GM10266 (cell line): Measurements from ENCODE around the gene LRP10.
"Not testable (repeated sequence)": the region's sequence is repeated elsewhere in the genome, so short reads cannot be mapped to it uniquely, and the experiment has no call there.

Experiments used
- DNase-seq: peaks from one replicate; pipeline ENCODE4 v3.0.0; 2012; ENCODE audit errors: extremely low spot score
- CTCF ChIP-seq: IDR thresholded peaks from 2 replicates; pipeline ENCODE4 v1.5.1; 2012; ENCODE audit warnings: mild to moderate bottlenecking, low read depth; ENCODE audit not compliant: control insufficient read depth, insufficient read depth; ENCODE audit errors: missing control alignments

Gene LRP10

GRCh38 chr14:22905627-22906026 is 34.1 kb downstream of the LRP10 start:
- DNase-seq: no peak
- no peak for TF ChIP-seq CTCF

GRCh38 chr14:22906073-22906472 is 34.5 kb downstream of the LRP10 start:
- no peak for DNase-seq
- no peak for TF ChIP-seq CTCF

GRCh38 chr14:22907429-22907828 is 35.9 kb downstream of the LRP10 start:
- no peak for TF ChIP-seq CTCF

GRCh38 chr14:22908601-22909000 is 37.1 kb downstream of the LRP10 start:
- no peak for TF ChIP-seq CTCF
- DNase-seq: no peak

More at GRCh38 chr14:22907429-22907828, 35.9 kb downstream of the LRP10 start:
- DNase-seq: no peak

GRCh38 chr14:22910916-22911315 is 39.4 kb downstream of the LRP10 start:
- TF ChIP-seq CTCF: no peak
- no peak for DNase-seq

GRCh38 chr14:22914836-22915235 is 43.3 kb downstream of the LRP10 start:
- DNase-seq: not testable (repeated sequence)

- TF ChIP-seq CTCF: no peak
Measured at GRCh38 chr14:22915886-22916521, 44.5 kb downstream of the LRP10 start.

More at GRCh38 chr14:22915886-22916521, 44.5 kb downstream of the LRP10 start:
- no peak for DNase-seq
